ENCODE results near the gene LMTK3. TPM values are rescaled to one million over a fixed set of nuclear protein-coding genes. Genes with fewer than 3 reads are reported as not detected.

LMTK3 gene
- total RNA-seq = not detected in 2 replicates

- no peaks in the 10 kb centered on the region for H3K36me3 ChIP-seq (ENCODE audit: insufficient read depth, low read length)
- peak within 1 kb of the TSS; percentile 59 for H2AFZ ChIP-seq (ENCODE audit: low read length)
- H3K4me1 ChIP-seq (ENCODE audit: insufficient read depth, low read length) = no peaks in the 10 kb centered on the region
- H3K79me2 ChIP-seq (ENCODE audit: insufficient read depth, low read length) = no peaks in the 10 kb centered on the region
- peak; percentile 90 for DNase-seq (ENCODE audit: insufficient read length, low spot score, missing footprints)
- TF ChIP-seq CTCF (IDR thresholded peaks at IDR 0.05; ENCODE audit: extremely low read depth, low read depth, low read length) = no peak
- H3K27ac ChIP-seq (ENCODE audit: low read depth, low read length) = no peak within 1 kb of the TSS
- peaks cover 34% of the 10 kb centered on the region for H3K27me3 ChIP-seq (ENCODE audit: insufficient read depth, low read length)
- peaks cover 3% of the 10 kb centered on the region for H4K20me1 ChIP-seq (ENCODE audit: insufficient read depth, low read length)
- peak within 1 kb of the TSS; percentile 22 for H3K4me3 ChIP-seq (ENCODE audit: insufficient read depth, low read length)
- H3K9me3 ChIP-seq (ENCODE audit: low read depth, low read length) = no peaks in the 10 kb centered on the region
- peak within 1 kb of the TSS; percentile 48 for H3K4me2 ChIP-seq (ENCODE audit: insufficient read depth, low read length)
Observed at GRCh38 chr19:48511800-48512503, at the start of gene LMTK3. LMTK3 (minus strand) TSS chr19:48511835; CDS start chr19:48511576, 259 bp downstream.

GRCh38 chr19:48561412-48561811, 49.8 kb upstream of the LMTK3 start:
- Histone ChIP-seq H4K20me1 (ENCODE audit: insufficient read depth, low read length) (no peaks in the 10 kb centered on the region), H3K27ac (ENCODE audit: low read depth, low read length) (no peak overlapping the region), H3K4me1 (ENCODE audit: insufficient read depth, low read length) (no peaks in the 10 kb centered on the region), H3K27me3 (ENCODE audit: insufficient read depth, low read length) (no peaks in the 10 kb centered on the region), H3K79me2 (ENCODE audit: insufficient read depth, low read length) (no peaks in the 10 kb centered on the region), H3K4me2 (ENCODE audit: insufficient read depth, low read length) (no peak overlapping the region), H3K36me3 (ENCODE audit: insufficient read depth, low read length) (no peaks in the 10 kb centered on the region), H3K4me3 (ENCODE audit: insufficient read depth, low read length) (no peak overlapping the region), H3K9me3 (ENCODE audit: low read depth, low read length) (no peaks in the 10 kb centered on the region), H2AFZ (ENCODE audit: low read length) (no peak overlapping the region)
- no peak for TF ChIP-seq CTCF (IDR thresholded peaks at IDR 0.05; ENCODE audit: extremely low read depth, low read depth, low read length)
- no peak for DNase-seq (ENCODE audit: insufficient read length, low spot score, missing footprints)

GRCh38 chr19:48560095-48560530, 48.5 kb upstream of the LMTK3 start:
- Histone ChIP-seq H3K36me3 (ENCODE audit: insufficient read depth, low read length) (no peaks in the 10 kb centered on the region), H3K27me3 (ENCODE audit: insufficient read depth, low read length) (no peaks in the 10 kb centered on the region), H2AFZ (ENCODE audit: low read length) (no peak overlapping the region), H3K27ac (ENCODE audit: low read depth, low read length) (no peak overlapping the region), H4K20me1 (ENCODE audit: insufficient read depth, low read length) (no peaks in the 10 kb centered on the region), H3K9me3 (ENCODE audit: low read depth, low read length) (no peaks in the 10 kb centered on the region), H3K4me3 (ENCODE audit: insufficient read depth, low read length) (no peak overlapping the region), H3K4me1 (ENCODE audit: insufficient read depth, low read length) (peaks cover 3% of the 10 kb centered on the region), H3K4me2 (ENCODE audit: insufficient read depth, low read length) (no peak overlapping the region), H3K79me2 (ENCODE audit: insufficient read depth, low read length) (no peaks in the 10 kb centered on the region)
- DNase-seq (ENCODE audit: insufficient read length, low spot score, missing footprints) = no peak
- TF ChIP-seq CTCF (IDR thresholded peaks at IDR 0.05; ENCODE audit: extremely low read depth, low read depth, low read length) = no peak

GRCh38 chr19:48558018-48558684, 46.5 kb upstream of the LMTK3 start:
- H3K79me2 ChIP-seq (ENCODE audit: insufficient read depth, low read length) = no peaks in the 10 kb centered on the region
- no peak for TF ChIP-seq CTCF (IDR thresholded peaks at IDR 0.05; ENCODE audit: extremely low read depth, low read depth, low read length)
- no peaks in the 10 kb centered on the region for H3K27me3 ChIP-seq (ENCODE audit: insufficient read depth, low read length)
- peak overlapping the region; percentile 73 for H3K4me2 ChIP-seq (ENCODE audit: insufficient read depth, low read length)
- H3K36me3 ChIP-seq (ENCODE audit: insufficient read depth, low read length) = no peaks in the 10 kb centered on the region
- DNase-seq (ENCODE audit: insufficient read length, low spot score, missing footprints) = peak; percentile 96
- no peaks in the 10 kb centered on the region for H3K9me3 ChIP-seq (ENCODE audit: low read depth, low read length)
- H3K27ac ChIP-seq (ENCODE audit: low read depth, low read length) = no peak overlapping the region
- H4K20me1 ChIP-seq (ENCODE audit: insufficient read depth, low read length) = no peaks in the 10 kb centered on the region
- H3K4me1 ChIP-seq (ENCODE audit: insufficient read depth, low read length) = peaks cover 10% of the 10 kb centered on the region
- peak overlapping the region; percentile 91 for H2AFZ ChIP-seq (ENCODE audit: low read length)
- H3K4me3 ChIP-seq (ENCODE audit: insufficient read depth, low read length) = peak overlapping the region; percentile 55
